ENCODE data around the gene KAZN.

DNA sequence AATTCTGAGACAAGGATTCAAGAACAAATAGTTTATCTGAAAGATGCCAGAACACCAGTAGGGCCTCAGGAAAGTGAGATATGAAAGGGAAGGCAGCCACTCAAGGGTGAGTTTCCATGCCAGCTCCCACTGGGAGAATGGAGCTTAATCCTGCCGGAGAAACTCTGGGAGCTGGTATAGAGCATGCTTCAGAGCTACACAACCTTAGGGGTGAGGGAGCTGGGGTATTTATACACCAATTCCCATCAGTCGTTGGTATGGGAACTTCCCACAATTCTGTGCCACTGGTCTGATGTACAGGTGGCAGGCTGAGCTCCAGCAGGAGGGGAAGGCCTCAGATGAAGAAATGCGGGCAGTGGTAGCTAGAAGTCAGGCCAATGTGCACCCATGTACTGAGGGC is 86.6 kb downstream of the KAZN start:
- TF ChIP-seq, protein P1, sequence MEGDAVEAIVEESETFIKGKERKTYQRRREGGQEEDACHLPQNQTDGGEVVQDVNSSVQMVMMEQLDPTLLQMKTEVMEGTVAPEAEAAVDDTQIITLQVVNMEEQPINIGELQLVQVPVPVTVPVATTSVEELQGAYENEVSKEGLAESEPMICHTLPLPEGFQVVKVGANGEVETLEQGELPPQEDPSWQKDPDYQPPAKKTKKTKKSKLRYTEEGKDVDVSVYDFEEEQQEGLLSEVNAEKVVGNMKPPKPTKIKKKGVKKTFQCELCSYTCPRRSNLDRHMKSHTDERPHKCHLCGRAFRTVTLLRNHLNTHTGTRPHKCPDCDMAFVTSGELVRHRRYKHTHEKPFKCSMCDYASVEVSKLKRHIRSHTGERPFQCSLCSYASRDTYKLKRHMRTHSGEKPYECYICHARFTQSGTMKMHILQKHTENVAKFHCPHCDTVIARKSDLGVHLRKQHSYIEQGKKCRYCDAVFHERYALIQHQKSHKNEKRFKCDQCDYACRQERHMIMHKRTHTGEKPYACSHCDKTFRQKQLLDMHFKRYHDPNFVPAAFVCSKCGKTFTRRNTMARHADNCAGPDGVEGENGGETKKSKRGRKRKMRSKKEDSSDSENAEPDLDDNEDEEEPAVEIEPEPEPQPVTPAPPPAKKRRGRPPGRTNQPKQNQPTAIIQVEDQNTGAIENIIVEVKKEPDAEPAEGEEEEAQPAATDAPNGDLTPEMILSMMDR (conservative IDR thresholded peaks at IDR 0.05 in 1 of 2, IDR thresholded peaks at IDR 0.05 in 1 of 2; ENCODE audit: low read depth in 1 of 2, low read length in 2 of 2): no peak
- TF ChIP-seq EZH2 (IDR thresholded peaks at IDR 0.05; ENCODE audit: low read length, missing control alignments): no peak

Data from fibroblast of lung (primary cell).